ENCODE measurements around the gene SPATA7. TPM values are rescaled to one million over a fixed set of nuclear protein-coding genes. Genes with fewer than 3 reads are reported as not detected.

SPATA7 gene
- total RNA-seq, 2 experiments from 2014 or later, result 3.7 to 4.0 TPM

GRCh38 chr14:88424573-88424972 lies 39.1 kb downstream of the SPATA7 start:
- peaks cover 2% of the 10 kb centered on the region for H3K9me3 Mint-ChIP-seq
- no peaks in the 10 kb centered on the region for H3K27me3 Mint-ChIP-seq
- H3K4me1 Mint-ChIP-seq, result no peaks in the 10 kb centered on the region
- ChIA-PET CTCF (no interaction called here), POLR2A (no interaction called here)
- H3K4me3 Mint-ChIP-seq, result no peak overlapping the region
- no peak for DNase-seq
- H3K27ac Mint-ChIP-seq, result no peak overlapping the region
- H3K36me3 Mint-ChIP-seq (ENCODE audit: low read depth), result no peaks in the 10 kb centered on the region

DNA sequence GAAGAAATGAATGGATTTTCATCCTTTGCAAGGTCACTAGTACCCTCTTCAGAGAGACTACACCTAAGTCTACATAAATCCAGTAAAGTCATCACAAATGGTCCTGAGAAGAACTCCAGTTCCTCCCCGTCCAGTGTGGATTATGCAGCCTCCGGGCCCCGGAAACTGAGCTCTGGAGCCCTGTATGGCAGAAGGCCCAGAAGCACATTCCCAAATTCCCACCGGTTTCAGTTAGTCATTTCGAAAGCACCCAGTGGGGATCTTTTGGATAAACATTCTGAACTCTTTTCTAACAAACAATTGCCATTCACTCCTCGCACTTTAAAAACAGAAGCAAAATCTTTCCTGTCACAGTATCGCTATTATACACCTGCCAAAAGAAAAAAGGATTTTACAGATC lies 40.8 kb downstream of the SPATA7 start:
- ChIA-PET CTCF (no interaction called here), POLR2A (no interaction called here)
- no peaks in the 10 kb centered on the region for H3K4me1 Mint-ChIP-seq
- DNase-seq, result no peak
- H3K27ac Mint-ChIP-seq, result no peak overlapping the region
- no peak overlapping the region for H3K4me3 Mint-ChIP-seq
- no peaks in the 10 kb centered on the region for H3K36me3 Mint-ChIP-seq (ENCODE audit: low read depth)
- no peaks in the 10 kb centered on the region for H3K27me3 Mint-ChIP-seq
- H3K9me3 Mint-ChIP-seq, result no peaks in the 10 kb centered on the region

DNA sequence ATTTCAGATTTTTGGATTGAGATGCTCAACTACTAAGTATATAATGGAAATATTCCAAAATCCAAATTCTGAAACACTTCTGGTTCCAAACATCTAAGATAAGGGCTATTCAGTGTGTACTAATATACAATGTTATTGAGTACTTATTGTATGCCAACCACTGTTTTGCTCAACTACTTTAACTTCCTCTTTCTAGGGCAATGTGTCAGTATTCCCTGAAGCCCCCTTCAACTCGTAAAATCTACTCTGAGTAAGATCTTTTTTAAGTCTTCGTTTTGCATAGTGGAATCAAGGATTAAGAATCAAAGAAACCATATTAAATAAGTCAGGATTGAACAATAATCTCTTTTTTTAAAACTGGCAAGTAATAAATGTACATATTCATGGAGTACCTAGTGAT lies 45.5 kb downstream of the SPATA7 start:
- no peak for DNase-seq
- ChIA-PET POLR2A (no interaction called here), CTCF (no interaction called here)
- H3K36me3 Mint-ChIP-seq (ENCODE audit: low read depth), result no peaks in the 10 kb centered on the region
- no peaks in the 10 kb centered on the region for H3K4me1 Mint-ChIP-seq
- no peaks in the 10 kb centered on the region for H3K9me3 Mint-ChIP-seq
- H3K4me3 Mint-ChIP-seq, result no peak overlapping the region
- H3K27me3 Mint-ChIP-seq, result no peaks in the 10 kb centered on the region
- no peak overlapping the region for H3K27ac Mint-ChIP-seq

- Mint-ChIP-seq H3K9me3 (no peaks in the 10 kb centered on the region), H3K27ac (no peak overlapping the region), H3K36me3 (ENCODE audit: low read depth) (no peaks in the 10 kb centered on the region), H3K27me3 (no peaks in the 10 kb centered on the region), H3K4me1 (no peaks in the 10 kb centered on the region), H3K4me3 (no peak overlapping the region)
- DNase-seq, result no peak
- CTCF ChIA-PET, result no interaction called here
- POLR2A ChIA-PET, result no interaction called here
These were observed 52.2 kb downstream of the SPATA7 start for GRCh38 chr14:88437658-88438057.

DNA sequence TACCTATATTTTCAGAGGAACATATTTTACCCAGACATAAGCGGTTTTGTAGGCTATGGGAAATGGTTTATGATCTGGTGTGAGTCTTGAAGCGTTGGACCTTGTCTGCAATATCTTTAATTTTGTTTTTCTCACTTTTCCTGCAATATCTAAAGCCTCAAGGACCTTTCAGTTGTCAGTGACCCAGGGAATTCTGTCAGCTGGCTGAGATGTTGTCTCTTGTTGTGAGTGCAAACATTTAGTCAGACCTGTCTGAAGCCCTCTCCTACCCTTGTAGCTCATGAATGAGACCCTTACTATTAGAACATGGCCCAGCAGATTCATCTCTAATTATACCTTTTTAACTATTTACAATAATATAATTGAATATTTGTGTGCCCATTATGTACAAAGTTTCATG lies 53.6 kb downstream of the SPATA7 start:
- Mint-ChIP-seq H3K9me3 (no peaks in the 10 kb centered on the region), H3K27me3 (no peaks in the 10 kb centered on the region), H3K4me1 (no peaks in the 10 kb centered on the region), H3K27ac (no peak overlapping the region), H3K36me3 (ENCODE audit: low read depth) (no peaks in the 10 kb centered on the region), H3K4me3 (no peak overlapping the region)
- POLR2A ChIA-PET, result no interaction called here
- no peak for DNase-seq
- CTCF ChIA-PET, result no interaction called here

GRCh38 chr14:88452231-88452630 lies 66.8 kb downstream of the SPATA7 start:
- H3K4me1 Mint-ChIP-seq, result no peaks in the 10 kb centered on the region
- no peak overlapping the region for H3K27ac Mint-ChIP-seq
- peaks cover 10% of the 10 kb centered on the region for H3K36me3 Mint-ChIP-seq (ENCODE audit: low read depth)
- ChIA-PET CTCF (no interaction called here), POLR2A (no interaction called here)
- H3K9me3 Mint-ChIP-seq, result peaks cover 7% of the 10 kb centered on the region
- DNase-seq, result no peak
- H3K4me3 Mint-ChIP-seq, result no peak overlapping the region
- H3K27me3 Mint-ChIP-seq, result no peaks in the 10 kb centered on the region

DNA sequence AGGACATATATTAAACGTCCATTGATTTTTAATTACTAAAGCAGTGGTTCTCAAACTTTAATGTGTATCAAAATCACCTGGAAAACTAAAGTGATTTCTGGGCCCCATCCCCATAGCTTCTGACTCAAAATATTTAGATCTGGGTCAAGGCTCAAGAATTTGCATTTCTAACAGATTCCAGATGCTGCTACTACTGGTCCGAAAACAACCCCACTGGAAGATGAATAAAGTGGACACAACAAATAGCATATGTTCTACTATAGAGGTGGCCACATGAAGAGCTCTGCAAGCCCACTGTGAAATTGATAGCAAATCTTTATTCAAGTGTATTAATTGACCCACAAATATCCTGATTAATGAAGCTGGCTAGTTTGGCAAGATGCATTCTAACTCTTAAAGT lies 69.4 kb downstream of the SPATA7 start:
- Mint-ChIP-seq H3K27me3 (no peaks in the 10 kb centered on the region), H3K27ac (no peak overlapping the region), H3K36me3 (ENCODE audit: low read depth) (peaks cover 8% of the 10 kb centered on the region), H3K4me1 (no peaks in the 10 kb centered on the region), H3K9me3 (peaks cover 4% of the 10 kb centered on the region), H3K4me3 (no peak overlapping the region)
- POLR2A ChIA-PET, result no interaction called here
- no peak for DNase-seq
- CTCF ChIA-PET, result no interaction called here

DNA sequence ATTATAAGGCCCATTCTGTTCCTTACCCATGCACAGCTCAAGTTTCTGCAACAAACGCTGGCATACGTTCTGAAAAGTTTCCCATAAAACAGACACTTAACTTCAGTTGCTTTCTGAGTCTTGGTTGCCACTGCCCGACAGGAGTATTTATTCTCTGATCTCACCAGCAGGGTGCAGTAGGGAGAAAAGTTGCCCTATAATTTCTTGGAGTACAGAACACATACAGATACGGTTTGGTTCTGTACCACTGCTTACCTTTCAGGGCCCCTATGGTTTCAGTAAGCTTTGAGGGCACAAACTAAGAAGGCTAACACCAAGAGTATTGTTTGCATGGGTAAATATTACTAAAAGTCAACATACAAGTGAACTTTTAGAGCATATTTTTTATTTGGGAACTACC lies 77.9 kb downstream of the SPATA7 start:
- Mint-ChIP-seq H3K4me3 (no peak overlapping the region), H3K27me3 (no peaks in the 10 kb centered on the region), H3K36me3 (ENCODE audit: low read depth) (peaks cover 6% of the 10 kb centered on the region), H3K4me1 (no peaks in the 10 kb centered on the region), H3K9me3 (peaks cover 3% of the 10 kb centered on the region), H3K27ac (no peak overlapping the region)
- DNase-seq, result no peak
- POLR2A ChIA-PET, result no interaction called here
- CTCF ChIA-PET, result no interaction called here

- DNase-seq, result no peak
- Mint-ChIP-seq H3K4me1 (no peaks in the 10 kb centered on the region), H3K4me3 (no peak overlapping the region), H3K36me3 (ENCODE audit: low read depth) (no peaks in the 10 kb centered on the region), H3K27ac (no peak overlapping the region), H3K27me3 (no peaks in the 10 kb centered on the region), H3K9me3 (no peaks in the 10 kb centered on the region)
- CTCF ChIA-PET, result no interaction called here
- POLR2A ChIA-PET, result no interaction called here
These were observed 82.9 kb downstream of the SPATA7 start for GRCh38 chr14:88468406-88468805.

DNA sequence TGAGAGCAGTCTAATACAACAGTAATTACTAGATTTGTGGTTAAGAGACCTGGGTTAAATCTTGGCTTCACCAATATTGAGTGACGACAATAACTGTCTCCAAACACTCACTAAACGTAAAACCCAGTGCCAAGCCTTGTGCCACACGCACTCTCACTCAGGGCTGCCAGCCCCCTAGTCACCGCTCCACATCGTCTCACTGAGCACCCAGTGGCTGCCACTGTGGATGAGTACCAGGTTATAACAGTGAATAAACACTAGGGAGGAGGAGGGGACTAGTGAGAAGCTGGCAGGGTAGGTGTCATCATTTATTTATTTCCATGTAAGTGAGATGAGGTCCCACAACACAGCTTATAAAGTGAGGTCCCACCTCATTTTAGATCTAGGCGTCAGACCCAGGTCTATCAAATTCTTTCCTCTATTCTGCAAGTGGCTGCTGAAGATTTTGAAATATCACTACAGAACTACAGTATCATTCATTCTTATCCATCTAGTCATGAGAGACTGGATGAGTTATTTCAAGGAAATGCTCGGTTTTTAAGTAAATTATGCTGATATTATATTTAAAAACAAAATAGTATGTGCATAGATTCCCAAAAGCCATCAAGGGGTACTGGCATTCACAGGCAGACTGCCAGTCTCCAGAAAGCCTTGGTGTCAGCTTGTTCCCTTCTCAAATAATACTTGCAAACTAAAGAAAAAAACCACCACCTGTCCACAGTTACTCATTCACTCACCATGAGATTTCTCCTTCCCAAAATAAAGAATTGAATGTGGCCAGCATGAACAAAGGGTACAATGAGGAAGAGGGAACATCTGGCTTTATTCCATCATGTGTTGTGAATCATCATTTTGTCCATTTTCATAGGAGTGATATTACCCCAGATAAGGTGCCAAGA lies 85.3 kb downstream of the SPATA7 start:
- ChIA-PET POLR2A (no interaction called here), CTCF (interaction anchor here (0.6 kb wide), 1 partner anchor 281 kb away, joined by 3 read pairs; no protein-coding TSS in a partner anchor)
- DNase-seq, result no peak
- H3K4me3 Mint-ChIP-seq, result no peak overlapping the region
- no peak overlapping the region for H3K27ac Mint-ChIP-seq
- no peaks in the 10 kb centered on the region for H3K27me3 Mint-ChIP-seq
- no peaks in the 10 kb centered on the region for H3K9me3 Mint-ChIP-seq
- H3K36me3 Mint-ChIP-seq (ENCODE audit: low read depth), result no peaks in the 10 kb centered on the region
- H3K4me1 Mint-ChIP-seq, result no peaks in the 10 kb centered on the region

GRCh38 chr14:88473791-88474190 lies 88.3 kb downstream of the SPATA7 start:
- H3K4me3 Mint-ChIP-seq, result no peak overlapping the region
- ChIA-PET CTCF (interaction anchor here (0.7 kb wide), 1 partner anchor 442 kb away, joined by 4 read pairs; no protein-coding TSS in a partner anchor), POLR2A (no interaction called here)
- H3K27ac Mint-ChIP-seq, result no peak overlapping the region
- no peak for DNase-seq
- H3K4me1 Mint-ChIP-seq, result no peaks in the 10 kb centered on the region
- H3K9me3 Mint-ChIP-seq, result peaks cover 3% of the 10 kb centered on the region
- no peaks in the 10 kb centered on the region for H3K36me3 Mint-ChIP-seq (ENCODE audit: low read depth)
- H3K27me3 Mint-ChIP-seq, result no peaks in the 10 kb centered on the region

GRCh38 chr14:88476214-88476774 lies 90.8 kb downstream of the SPATA7 start:
- POLR2A ChIA-PET, result no interaction called here
- Mint-ChIP-seq H3K27me3 (no peaks in the 10 kb centered on the region), H3K9me3 (peaks cover 3% of the 10 kb centered on the region), H3K4me3 (no peak overlapping the region), H3K27ac (no peak overlapping the region), H3K36me3 (ENCODE audit: low read depth) (no peaks in the 10 kb centered on the region), H3K4me1 (no peaks in the 10 kb centered on the region)
- CTCF ChIA-PET, result no interaction called here
- DNase-seq, result no peak

DNA sequence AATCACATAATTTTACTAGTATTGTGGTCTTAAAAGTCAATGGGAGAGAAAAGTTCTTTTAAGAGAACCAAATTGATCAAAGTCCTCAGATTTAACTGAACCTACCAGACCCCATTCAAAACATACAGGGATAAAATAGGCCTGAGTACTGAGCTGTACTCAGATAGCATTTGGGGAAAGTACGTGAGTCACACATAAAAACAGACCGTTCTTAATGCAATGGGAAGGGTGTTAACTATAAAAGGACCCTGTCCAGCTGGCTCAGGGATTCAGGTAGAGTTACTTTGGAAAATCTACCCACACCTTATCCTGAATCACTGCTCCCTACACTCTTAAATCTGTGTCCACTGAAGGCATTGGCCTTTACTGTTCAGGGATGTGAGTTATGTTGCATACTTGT lies 91.4 kb downstream of the SPATA7 start:
- no peak overlapping the region for H3K27ac Mint-ChIP-seq
- H3K27me3 Mint-ChIP-seq, result no peaks in the 10 kb centered on the region
- ChIA-PET POLR2A (no interaction called here), CTCF (no interaction called here)
- no peaks in the 10 kb centered on the region for H3K36me3 Mint-ChIP-seq (ENCODE audit: low read depth)
- no peaks in the 10 kb centered on the region for H3K4me1 Mint-ChIP-seq
- H3K9me3 Mint-ChIP-seq, result peaks cover 3% of the 10 kb centered on the region
- H3K4me3 Mint-ChIP-seq, result no peak overlapping the region
- no peak for DNase-seq

DNA sequence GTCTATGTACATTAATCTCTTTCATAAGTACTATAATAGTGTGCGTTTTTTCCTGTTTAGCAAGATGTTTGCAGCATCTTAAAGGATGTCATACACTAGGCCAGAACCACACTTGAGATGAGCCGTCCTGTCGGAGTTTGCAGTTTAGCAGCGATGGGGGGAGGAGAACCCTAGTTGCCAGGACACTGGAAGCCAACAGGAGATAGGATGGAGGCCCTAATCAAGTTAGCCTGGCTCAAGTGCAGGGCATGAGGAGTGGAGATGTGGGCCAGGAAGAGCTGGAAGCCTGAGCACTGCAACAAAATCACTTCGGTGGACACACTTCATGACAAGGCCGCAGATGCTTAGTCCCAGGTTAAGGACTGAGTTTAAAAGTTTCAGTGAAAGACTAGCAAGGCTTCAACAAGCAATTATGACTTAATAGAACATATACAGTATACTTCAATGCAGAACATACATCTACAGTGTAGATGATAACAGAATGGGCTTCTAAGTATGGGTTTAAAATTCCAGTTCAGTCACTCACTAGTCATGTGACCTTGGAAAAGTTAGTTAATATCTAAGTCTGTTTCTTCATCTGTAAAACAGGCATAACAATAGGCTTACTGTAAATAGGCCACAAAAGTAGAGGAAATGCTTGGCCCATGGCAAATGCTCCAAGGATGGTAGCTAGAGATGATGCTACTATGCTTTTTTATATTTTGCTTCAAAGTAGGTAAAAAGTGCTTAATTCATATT lies 92.2 kb downstream of the SPATA7 start:
- ChIA-PET POLR2A (no interaction called here), CTCF (no interaction called here)
- DNase-seq, result no peak
- Mint-ChIP-seq H3K36me3 (ENCODE audit: low read depth) (no peaks in the 10 kb centered on the region), H3K27me3 (no peaks in the 10 kb centered on the region), H3K4me3 (no peak overlapping the region), H3K9me3 (peaks cover 3% of the 10 kb centered on the region), H3K4me1 (no peaks in the 10 kb centered on the region), H3K27ac (no peak overlapping the region)

Measured in activated CD4-positive, alpha-beta memory T cell treated with anti-CD3 and anti-CD28 coated beads, Interleukin-2, amount 10 ng/mL, durations not matched to agents 7 days and 5 days (primary cell).